ENCODE measurements around the gene SNAPC2.

GRCh38 chr19:7947939-7948338 lies 27.8 kb downstream of the SNAPC2 start:
- TF ChIP-seq CTCF (IDR thresholded peaks at IDR 0.05) (no peak), POLR2AphosphoS5 (IDR thresholded peaks at IDR 0.05) (no peak), EP300 (IDR thresholded peaks at IDR 0.05) (no peak)

Measured in gastroesophageal sphincter (tissue), 3 donors.